ENCODE data around the gene SHC4.

SHC4 gene

GRCh38 chr15:48930735-48931134 is 33.0 kb downstream of the SHC4 start:
- Histone ChIP-seq H3K9me2 (replicated peaks; ENCODE audit: insufficient read depth, low read length) (no peaks in the 10 kb centered on the region), H3K27me3 (ENCODE audit: low read length) (no peaks in the 10 kb centered on the region), H3K79me2 (ENCODE audit: insufficient read depth, low read length) (no peaks in the 10 kb centered on the region), H3F3A (ENCODE audit: insufficient read depth) (no peaks in the 10 kb centered on the region), H3K9ac (ENCODE audit: low read length) (no peak overlapping the region), H2AFZ (ENCODE audit: low read depth, low read length, severe bottlenecking) (no peak overlapping the region), H3K36me3 (ENCODE audit: low read length) (no peaks in the 10 kb centered on the region), H4K20me1 (ENCODE audit: low read depth, low read length) (no peaks in the 10 kb centered on the region), H3K4me2 (ENCODE audit: low read depth, low read length, poor library complexity, severe bottlenecking) (no peak overlapping the region), H3K4me3 (ENCODE audit: insufficient read depth, low read length, poor library complexity, severe bottlenecking) (no peak overlapping the region), H3K9me3 (ENCODE audit: insufficient read depth, low read length) (no peaks in the 10 kb centered on the region), H3K27ac (ENCODE audit: low read depth, low read length) (no peak overlapping the region)
- TF ChIP-seq CTCF (IDR thresholded peaks at IDR 0.05; ENCODE audit: insufficient read depth, low read length, poor library complexity, severe bottlenecking), result no peak
- TF ChIP-seq EZH2phosphoT487 (conservative IDR thresholded peaks at IDR 0.05; ENCODE audit: low read length), result no peak

- Histone ChIP-seq H3K27me3 (ENCODE audit: low read length) (no peaks in the 10 kb centered on the region), H4K20me1 (ENCODE audit: low read depth, low read length) (no peaks in the 10 kb centered on the region), H3K27ac (ENCODE audit: low read depth, low read length) (no peak overlapping the region), H3K9me2 (replicated peaks; ENCODE audit: insufficient read depth, low read length) (no peaks in the 10 kb centered on the region), H3K79me2 (ENCODE audit: insufficient read depth, low read length) (no peaks in the 10 kb centered on the region), H3K4me3 (ENCODE audit: insufficient read depth, low read length, poor library complexity, severe bottlenecking) (no peak overlapping the region), H2AFZ (ENCODE audit: low read depth, low read length, severe bottlenecking) (no peak overlapping the region), H3K36me3 (ENCODE audit: low read length) (no peaks in the 10 kb centered on the region), H3K4me2 (ENCODE audit: low read depth, low read length, poor library complexity, severe bottlenecking) (no peak overlapping the region), H3F3A (ENCODE audit: insufficient read depth) (no peaks in the 10 kb centered on the region), H3K9me3 (ENCODE audit: insufficient read depth, low read length) (no peaks in the 10 kb centered on the region), H3K9ac (ENCODE audit: low read length) (no peak overlapping the region)
- TF ChIP-seq CTCF (IDR thresholded peaks at IDR 0.05; ENCODE audit: insufficient read depth, low read length, poor library complexity, severe bottlenecking), result no peak
These were observed 34.1 kb downstream of the SHC4 start for GRCh38 chr15:48929661-48930060.

- no peaks in the 10 kb centered on the region for H3K9me2 ChIP-seq (replicated peaks; ENCODE audit: insufficient read depth, low read length)
- no peak overlapping the region for H2AFZ ChIP-seq (ENCODE audit: low read depth, low read length, severe bottlenecking)
- no peaks in the 10 kb centered on the region for H3K36me3 ChIP-seq (ENCODE audit: low read length)
- H3K79me2 ChIP-seq (ENCODE audit: insufficient read depth, low read length), result no peaks in the 10 kb centered on the region
- no peak overlapping the region for H3K9ac ChIP-seq (ENCODE audit: low read length)
- no peaks in the 10 kb centered on the region for H3K9me3 ChIP-seq (ENCODE audit: insufficient read depth, low read length)
- H3K27ac ChIP-seq (ENCODE audit: low read depth, low read length), result no peak overlapping the region
- no peak overlapping the region for H3K4me2 ChIP-seq (ENCODE audit: low read depth, low read length, poor library complexity, severe bottlenecking)
- H3K4me3 ChIP-seq (ENCODE audit: insufficient read depth, low read length, poor library complexity, severe bottlenecking), result no peak overlapping the region
- no peak for TF ChIP-seq CTCF (IDR thresholded peaks at IDR 0.05; ENCODE audit: insufficient read depth, low read length, poor library complexity, severe bottlenecking)
- no peak for TF ChIP-seq EZH2phosphoT487 (conservative IDR thresholded peaks at IDR 0.05; ENCODE audit: low read length)
- H3K27me3 ChIP-seq (ENCODE audit: low read length), result no peaks in the 10 kb centered on the region
- H3F3A ChIP-seq (ENCODE audit: insufficient read depth), result no peaks in the 10 kb centered on the region
- H4K20me1 ChIP-seq (ENCODE audit: low read depth, low read length), result no peaks in the 10 kb centered on the region
These were observed 34.7 kb downstream of the SHC4 start for GRCh38 chr15:48928877-48929538.

Data from SU-DHL-6 (cell line).